Activated CD8-positive, alpha-beta memory T cell treated with anti-CD3 and anti-CD28 coated beads, Interleukin-2, amount 50 U/mL, for 48 hours (primary cell): ENCODE data around the gene JMY.

Experiments used
- DNase-seq: peaks from one replicate; pipeline ENCODE4 v3.0.0-alpha.2; 2020

Gene JMY

DNA sequence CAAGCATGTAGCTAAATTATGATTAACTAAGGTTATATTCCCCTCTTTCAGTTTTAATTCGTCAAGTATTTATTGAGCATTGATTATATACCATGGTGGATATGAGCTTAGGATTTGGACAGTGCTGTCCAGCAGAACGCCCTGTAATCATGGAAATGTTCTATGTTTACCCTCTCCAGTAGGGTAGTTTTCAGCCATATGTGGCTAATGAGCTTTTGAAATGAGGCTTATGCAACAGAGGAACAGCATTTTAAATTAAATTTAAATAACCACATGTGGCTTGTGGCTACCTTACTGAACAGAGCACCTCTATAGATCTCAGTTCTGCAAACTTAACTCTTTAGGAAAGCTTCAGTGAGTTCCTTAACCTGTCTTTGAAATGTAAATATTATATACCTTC, 59.1 kb downstream of the JMY start:
- DNase-seq: no peak

DNA sequence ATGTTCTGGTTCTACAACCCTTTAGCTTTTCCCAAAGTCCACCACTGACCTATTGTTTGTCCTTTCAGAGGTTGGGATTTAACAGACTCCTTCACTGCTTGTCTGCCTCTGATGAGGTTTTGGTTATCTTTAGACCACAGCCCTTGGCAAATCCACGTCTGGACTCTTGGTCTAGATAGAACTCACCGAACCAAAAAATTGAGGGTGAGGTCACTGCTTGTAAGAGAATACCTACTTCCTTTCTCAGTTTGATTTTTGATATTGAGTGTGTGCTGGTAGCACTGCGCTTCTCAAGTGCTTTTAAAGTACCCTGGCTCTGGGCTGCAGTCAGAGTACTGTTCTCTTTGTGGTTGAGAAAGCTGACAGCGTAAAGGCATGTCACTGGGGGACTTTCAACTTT, 61.7 kb downstream of the JMY start:
- DNase-seq: no peak

DNA sequence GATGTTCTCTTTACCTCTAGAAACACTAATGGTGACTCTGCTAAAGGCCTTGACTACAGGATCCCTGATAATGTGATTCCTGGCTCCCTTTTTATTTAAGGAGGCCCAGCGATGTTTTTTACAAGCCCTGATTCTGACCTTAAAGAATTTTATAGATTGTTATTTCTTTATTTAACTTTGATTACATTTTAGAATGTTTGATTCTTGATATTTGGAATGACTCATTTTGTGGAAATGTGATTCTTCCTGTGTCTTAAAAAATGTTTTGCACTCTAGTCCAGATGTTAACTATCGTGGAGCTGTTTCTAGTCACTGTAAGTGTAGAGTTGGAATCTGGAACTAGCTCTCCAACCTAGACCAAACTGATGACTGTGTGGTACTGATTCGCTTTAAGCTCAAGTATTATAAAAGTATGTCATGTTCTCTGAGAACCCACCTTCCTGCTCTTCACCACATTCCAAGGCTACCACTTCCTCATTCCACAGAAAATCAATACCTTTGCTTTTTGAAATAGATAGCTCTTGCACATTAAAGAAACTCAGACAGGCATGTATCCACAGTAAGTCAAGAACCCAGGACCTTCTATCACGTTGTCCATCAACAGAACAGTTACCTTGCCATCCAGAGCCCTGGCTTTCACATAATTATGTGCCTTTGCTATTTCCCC, 65.2 kb downstream of the JMY start:
- no peak for DNase-seq

DNA sequence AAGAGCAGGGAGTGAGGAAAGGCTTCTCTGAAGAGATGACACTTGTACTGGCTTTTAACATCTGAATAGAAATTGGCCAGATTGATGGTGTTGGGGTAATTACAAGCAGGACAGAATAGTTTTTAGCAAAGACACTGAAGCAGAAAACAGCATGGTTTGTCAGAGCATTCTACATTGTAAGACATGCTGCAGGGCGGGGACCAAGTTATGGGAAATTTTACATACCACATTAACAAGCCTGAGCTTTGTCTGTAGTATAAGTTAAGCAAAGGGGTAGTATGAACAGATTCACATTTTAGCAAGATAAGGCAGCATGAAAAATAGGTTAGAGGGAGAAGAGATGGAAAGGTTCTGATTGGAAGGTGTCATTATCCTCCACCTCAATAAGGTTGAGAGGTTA, 66.5 kb downstream of the JMY start:
- no peak for DNase-seq

DNA sequence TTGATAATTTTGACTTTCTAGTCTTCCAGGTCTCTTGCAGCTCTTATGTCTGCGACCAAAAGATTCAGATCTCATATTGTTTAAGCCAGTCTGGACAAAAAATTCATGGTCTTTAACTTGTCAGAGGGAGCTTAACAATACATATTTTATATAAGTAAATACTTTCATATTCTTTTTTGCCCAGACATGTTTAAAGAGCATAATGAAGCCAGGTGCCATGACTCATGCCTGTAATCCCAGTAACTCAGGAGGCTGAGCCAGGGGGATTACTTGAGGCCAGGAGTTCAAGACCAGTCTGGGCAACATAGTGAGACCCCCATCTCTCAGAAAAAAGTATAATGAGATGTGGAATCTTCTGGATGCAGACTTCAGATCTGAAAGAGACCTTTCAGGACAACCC, 69.8 kb downstream of the JMY start:
- no peak for DNase-seq

DNA sequence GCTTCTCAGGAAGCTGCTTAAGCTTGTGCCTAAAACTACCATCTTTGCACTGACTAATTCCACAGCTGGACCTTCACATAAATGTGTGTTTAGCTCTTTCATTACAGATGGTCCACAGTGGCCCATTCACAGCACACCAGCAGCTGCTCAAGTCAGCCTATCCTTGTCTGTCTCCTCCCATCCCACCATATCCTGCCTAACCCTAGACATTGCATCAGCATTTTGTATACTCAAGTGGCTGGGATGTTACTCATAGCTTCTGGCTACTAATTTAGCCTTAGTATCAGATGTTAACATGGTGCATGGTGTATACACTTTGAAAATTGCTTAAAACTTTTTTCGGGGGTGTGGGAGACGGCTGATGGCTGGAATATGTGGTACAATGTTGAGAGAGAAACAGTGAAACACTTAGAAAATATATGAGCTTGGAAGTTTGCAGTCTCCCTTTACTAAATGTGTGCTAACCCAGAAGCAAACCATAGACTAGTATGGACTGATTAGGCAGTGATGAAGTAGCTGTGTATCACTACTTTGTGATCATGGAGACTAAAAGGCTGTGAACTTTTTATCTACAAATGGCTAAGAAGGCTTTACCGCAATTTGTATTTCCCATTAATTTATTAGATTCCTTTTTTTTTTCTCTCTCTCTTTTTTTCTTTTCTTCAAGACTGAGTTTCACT, 83.1 kb downstream of the JMY start:
- no peak for DNase-seq

DNA sequence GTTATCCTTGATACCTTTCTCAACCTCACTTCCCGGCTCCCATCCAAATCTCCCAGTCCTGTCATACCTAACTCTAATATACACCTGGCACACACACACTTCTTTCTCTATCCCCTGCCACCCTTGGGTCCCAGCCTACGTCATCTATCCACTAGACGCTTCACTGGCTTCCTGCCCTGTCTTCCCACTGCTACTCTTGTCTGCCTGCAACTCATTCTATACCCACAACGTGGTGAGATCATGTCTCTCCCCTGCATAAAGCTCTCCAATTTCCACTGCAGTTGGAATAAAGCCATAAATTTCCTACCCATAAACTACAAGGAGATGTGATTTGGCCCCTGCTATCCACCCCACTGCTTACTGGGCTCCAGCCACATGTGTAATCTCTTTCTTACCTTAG, 93.5 kb downstream of the JMY start:
- DNase-seq: no peak

DNA sequence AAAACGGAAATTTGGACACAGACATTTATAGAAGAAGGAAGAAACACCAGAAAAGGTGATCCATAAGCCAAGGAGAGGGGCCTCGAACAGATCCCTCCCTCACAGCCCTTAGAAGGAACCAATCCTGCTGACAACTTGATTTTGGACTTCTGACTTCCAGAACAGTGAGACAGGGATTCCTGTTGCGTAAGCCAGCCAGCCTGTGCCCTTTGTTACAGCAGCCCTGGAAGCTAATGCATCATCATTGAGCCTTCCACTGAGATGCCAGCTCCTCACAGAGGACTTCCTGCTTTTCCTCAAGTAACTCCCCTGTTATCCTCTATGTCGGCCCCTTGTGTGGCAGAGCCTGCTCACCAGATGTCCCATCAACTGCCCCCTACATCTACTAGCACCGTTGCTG, 94.1 kb downstream of the JMY start:
- no peak for DNase-seq

DNA sequence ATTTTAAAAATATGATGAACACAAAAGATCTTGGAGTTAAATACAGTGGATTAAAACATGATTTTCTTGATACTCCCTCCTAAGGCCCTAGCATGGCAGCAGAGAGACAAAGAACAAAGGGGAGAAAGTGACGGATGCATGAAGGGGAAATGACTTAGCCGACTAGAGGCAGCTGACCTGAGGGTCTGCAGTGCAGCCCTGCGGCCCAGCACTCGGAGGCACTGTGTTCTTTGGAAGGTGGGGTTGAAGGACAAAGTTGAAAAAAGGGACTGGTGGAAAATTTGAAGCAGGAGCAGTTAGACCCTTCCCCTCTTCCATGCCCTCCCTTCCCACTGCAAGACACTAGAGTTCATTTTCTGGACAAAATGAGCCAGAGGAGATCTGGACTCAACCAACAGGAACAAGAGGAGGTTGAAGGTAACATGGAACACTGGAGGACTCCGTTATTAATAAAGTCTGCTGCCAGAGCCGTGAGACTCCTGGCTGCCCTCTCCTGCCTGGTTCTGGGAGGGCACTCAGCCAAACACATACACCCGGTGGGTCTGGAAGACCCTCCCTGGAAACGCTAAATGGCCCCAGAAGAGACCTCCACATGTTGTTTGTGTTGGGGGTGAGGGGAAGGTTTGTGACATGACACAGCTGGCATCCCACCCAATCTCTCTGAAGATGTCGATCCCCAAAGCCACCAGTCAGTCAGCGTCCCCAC, 98.1 kb downstream of the JMY start:
- no peak for DNase-seq

DNA sequence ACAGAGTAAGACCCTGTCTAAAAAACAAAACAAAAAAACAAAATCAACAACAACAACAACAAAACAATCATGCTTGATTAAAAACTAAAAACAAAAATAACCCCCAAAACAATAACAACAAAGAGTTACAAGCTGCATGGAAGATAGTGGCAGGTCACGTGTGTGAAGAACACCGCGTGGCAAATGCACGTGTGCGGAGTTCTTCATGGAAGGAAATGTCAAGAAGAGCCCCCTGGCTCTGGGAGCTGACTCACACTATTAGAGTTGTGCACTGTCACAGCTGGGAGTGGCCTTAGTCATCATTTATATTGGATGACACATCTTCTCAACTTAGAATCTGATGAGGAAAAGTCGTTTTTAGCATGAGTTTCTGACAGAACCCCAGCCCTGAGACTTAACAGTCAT, 110.5 kb downstream of the JMY start:
- no peak for DNase-seq

DNA sequence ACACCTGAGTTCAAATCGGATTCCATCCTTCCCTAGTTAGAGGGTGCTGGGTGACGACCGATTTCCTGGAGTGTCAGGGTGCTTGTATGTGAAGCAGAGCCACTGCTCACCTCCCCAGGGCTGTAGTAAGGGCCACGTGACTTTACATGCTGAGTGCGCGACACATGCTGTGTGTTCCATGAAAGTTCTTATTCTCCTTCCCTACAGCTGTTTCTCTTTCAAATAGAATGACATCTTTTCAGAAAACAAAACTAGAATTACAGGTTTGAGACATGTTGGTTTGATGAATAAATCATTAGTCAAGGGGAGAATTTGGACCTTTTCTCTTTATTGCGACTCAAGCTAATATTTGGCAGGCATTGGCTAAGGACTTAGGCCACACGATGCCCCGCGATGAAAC, 113.1 kb downstream of the JMY start:
- no peak for DNase-seq

DNA sequence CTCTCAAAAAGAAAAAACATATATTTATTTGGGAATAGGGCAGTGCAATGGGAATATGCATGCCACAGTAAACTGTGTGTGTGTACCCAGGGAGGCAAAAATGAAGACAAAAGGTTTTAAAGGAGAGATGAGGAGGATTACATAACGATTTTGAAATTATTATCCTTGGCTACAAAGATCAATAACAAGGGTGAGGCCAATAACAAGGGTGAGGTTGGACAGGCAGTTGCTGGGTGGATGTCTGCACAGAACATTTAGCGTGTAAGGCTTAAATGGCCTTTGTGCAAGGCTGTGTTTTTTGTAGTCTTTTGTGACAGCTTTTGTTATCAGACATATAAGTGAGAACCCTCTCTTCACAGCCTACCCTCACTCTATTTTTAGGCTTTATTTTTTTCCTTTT, 114.0 kb downstream of the JMY start:
- DNase-seq: no peak

DNA sequence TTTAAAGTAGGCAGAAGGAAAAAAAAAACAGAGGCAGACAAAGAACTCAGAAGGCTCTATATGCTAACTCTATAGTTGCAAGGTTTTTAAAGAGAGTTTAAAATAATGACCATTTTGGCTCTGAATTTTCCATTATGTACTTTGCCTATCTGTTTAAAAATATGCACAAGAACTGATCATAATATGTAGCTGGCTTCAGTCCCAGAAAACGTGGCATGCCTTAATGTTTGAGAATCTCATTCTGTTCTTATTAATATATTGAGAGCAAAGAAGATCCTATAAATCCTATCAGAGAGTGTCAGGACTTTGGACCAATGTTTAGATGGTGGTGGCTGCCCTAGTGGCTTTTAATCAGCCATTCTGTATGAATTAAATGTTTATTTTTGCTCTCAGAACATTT, 121.5 kb downstream of the JMY start:
- no peak for DNase-seq
